Right renal cortex interstitium (tissue), 3 donors: ENCODE results near the gene CHN2. TPM values are rescaled to one million over a fixed set of nuclear protein-coding genes. Genes with fewer than 3 reads are reported as not detected.
"Not testable (repeated sequence)": the region's sequence is repeated elsewhere in the genome, so short reads cannot be mapped to it uniquely, and the experiment has no call there.

Source experiments
- DNase-seq, 3 donors: peaks; one replicate each; pipeline ENCODE4 v3.0.0-alpha.2; 2013; ENCODE audit warnings: low read depth in 3 of 3, low spot score in 2 of 3
- polyA plus RNA-seq, 3 donors: library from polyadenylated mRNA; unstranded; fragments of 120-200 nt; gene quantifications; one replicate each; pipeline ENCODE4 v1.2.1, GENCODE V29; 2013; ENCODE audit not compliant: insufficient read length in 3 of 3

Gene CHN2
- polyA plus RNA-seq, 3 donors: 14.3 to 20.8 (median 18.3) TPM

GRCh38 chr7:29185613-29186012 lies 9.0 kb upstream of the CHN2 start:
- no peak for DNase-seq

- DNase-seq: peak in 1 of 3 donors; percentile 42
Measured at GRCh38 chr7:29189743-29190201, 4.8 kb upstream of the CHN2 start.

DNA sequence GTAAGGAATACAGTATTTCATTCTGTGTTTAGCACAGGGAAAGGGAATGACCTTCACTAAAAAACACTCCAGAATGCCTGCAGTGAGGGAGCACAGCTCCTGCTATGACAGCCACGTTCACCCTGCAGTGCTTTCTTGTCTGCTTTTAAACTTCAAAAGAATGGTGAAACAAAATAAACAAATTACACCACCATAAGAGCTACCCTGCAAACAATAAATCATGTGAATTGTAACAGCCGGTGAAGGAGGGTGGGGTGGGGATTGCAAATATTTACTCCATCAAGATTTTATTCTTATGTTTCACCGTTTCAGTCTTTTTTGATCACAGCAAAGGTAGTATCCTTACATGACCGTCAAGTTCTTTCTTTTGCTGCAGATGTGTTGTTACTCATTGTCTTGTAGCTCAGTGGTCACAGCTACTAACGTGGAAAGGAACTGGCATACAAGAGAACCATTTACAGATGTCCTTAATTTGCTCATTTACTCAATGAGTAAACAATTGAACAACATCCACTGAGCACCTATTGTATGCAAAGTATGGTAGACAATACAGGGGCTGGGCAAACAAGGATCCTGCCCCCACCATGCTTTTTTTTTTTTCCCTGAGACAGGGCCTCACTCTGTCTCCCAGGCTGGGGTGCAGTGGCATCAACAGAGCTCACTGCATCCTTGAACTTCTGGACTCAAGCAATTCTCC lies 4.1 kb upstream of the CHN2 start:
- DNase-seq: no peak

GRCh38 chr7:29192323-29192722 lies 2.3 kb upstream of the CHN2 start:
- DNase-seq: no peak

- DNase-seq: no peak
Measured at GRCh38 chr7:29192811-29193210, 1.8 kb upstream of the CHN2 start.

- DNase-seq: no peak
Measured at GRCh38 chr7:29193316-29194205, 1.0 kb upstream of the CHN2 start.

GRCh38 chr7:29194206-29194593 lies 375 bp upstream of the CHN2 start:
- no peak for DNase-seq

- DNase-seq: no peak
Measured at GRCh38 chr7:29196191-29196590, 1.6 kb downstream of the CHN2 start.

DNA sequence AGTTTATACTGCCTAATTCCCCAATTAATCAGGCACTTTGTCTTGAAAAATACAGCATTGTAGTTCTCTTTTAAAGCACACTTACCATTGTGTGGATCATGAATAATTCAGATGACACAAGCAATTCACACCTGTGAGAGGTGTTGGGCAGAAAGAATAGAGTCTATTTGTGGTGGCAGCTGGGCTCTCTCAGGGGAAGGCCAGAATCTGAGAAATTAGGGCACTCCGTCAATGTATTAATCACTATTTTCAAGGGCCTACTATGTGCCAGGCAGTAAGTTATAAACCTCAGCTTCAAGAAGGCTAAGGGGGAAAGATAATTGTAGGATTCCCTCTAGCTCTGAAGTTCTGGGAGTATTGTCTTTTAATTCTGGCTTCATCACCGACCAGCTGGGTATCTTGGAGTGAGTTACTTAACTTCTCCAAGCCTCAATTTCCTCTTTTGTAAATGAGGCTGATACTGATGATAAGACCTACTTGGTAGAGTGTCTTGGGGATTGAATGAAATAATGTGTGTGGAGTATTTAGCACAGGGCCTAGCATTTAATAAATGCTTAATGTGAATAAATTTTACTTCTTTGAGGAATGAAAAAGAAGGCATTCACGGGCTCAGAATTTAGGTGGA lies 2.5 kb downstream of the CHN2 start:
- DNase-seq: no peak

DNA sequence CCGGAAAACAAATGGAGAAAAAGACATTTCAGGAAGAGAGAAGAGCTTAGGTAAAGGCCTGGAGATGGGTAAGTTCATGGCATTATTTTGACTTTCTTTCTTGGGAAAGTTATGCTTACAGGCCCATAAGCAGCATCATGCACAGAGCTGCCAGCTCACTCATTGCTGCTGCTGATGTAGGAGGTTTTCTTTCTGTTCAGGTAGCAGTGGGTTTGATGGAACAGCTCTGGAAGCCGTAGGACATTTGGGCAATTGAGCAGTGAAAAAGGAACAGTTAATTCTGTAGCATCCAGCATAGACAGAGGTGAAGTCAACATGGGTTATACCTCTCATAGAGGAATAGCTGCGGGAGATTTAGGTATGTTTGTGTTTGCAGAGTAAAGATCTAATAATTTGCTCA lies 3.3 kb downstream of the CHN2 start:
- DNase-seq: no peak

GRCh38 chr7:29199776-29200175 lies 5.2 kb downstream of the CHN2 start:
- no peak for DNase-seq

- DNase-seq: no peak
Measured at GRCh38 chr7:29202651-29203069, 8.1 kb downstream of the CHN2 start.

DNA sequence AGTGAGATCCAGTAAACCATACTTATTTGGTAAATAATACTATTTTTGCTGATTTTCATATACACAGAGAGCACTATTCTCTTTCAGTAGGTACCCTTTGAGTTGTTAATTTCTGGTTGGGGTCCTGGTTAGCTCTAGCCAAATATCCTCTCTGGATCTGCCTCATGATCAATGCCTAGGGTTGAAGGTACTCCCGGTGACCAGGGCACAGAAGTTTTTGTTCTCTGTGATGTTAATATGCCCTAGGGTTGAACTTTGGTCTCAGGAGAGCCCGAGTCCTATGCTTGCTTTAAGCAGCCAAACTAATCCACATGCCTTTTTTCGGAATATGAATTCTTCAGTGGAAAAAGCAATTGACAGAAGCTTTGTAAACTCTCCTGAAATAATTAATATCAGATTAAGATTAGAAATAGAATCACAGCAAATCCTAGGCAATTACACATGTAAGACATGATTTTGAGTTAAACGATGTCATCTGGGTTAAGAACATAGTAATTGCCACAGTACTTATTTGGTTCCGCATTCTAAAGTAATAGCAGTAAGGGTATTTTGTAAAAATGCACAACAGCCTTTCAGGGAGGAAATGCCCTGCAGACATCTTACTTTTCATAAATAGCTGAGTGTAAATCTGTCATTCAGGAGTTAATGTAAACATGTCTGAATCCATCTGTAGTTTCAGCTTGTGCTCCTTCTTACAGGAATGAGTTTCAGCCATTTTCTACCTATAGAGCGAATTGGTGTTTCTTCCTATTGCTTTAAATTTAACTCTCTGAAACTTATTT lies 10.1 kb downstream of the CHN2 start:
- DNase-seq: no peak

- DNase-seq: no peak
Measured at GRCh38 chr7:29207162-29207801, 12.7 kb downstream of the CHN2 start.

GRCh38 chr7:29208410-29209250 lies 14.1 kb downstream of the CHN2 start:
- no peak for DNase-seq

GRCh38 chr7:29209745-29210144 lies 15.2 kb downstream of the CHN2 start:
- no peak for DNase-seq

GRCh38 chr7:29212736-29213135 lies 18.2 kb downstream of the CHN2 start:
- not testable (repeated sequence) for DNase-seq

DNA sequence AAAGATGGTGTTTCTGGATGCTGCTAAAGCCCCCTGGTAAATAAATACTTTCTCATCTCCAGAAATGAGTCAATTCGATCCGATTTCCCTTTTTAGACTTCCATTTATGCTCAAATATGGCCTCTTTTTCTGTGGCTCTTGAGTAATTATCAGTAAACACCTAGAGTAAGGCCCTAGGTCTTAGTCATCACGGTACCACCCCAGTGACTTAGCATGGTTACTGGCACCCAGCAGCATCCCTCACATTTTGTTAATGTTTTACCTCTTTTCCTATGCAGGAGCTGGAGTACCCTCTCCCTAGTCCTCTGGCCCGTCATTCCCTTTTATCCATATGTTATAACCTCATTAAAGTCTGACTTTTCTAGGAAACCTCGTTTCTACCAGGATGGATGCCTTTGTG lies 19.5 kb downstream of the CHN2 start:
- no peak for DNase-seq

- no peak for DNase-seq
Measured at GRCh38 chr7:29214816-29215215, 20.2 kb downstream of the CHN2 start.
